AG09319 (cell line): ENCODE data around the gene DPYD.

Source experiments
- DNase-seq: peaks from one replicate; pipeline ENCODE4 v3.0.0-alpha.2; 2010; ENCODE audit warnings: low read depth; ENCODE audit errors: extremely low read depth
- CTCF ChIP-seq: IDR thresholded peaks from 2 replicates; pipeline ENCODE4 v1.5.1; 2011; ENCODE audit warnings: low read depth, mild to moderate bottlenecking, inconsistent platforms, low read length, moderate library complexity

DPYD gene

GRCh38 chr1:97770376-97770775 lies 150.5 kb downstream of the DPYD start:
- TF ChIP-seq CTCF: no peak
- DNase-seq: no peak

GRCh38 chr1:97767381-97767780 lies 153.5 kb downstream of the DPYD start:
- DNase-seq: no peak
- no peak for TF ChIP-seq CTCF

- DNase-seq: no peak
- no peak for TF ChIP-seq CTCF
Measured at GRCh38 chr1:97764991-97765390, 155.8 kb downstream of the DPYD start.

GRCh38 chr1:97761637-97762036 lies 159.2 kb downstream of the DPYD start:
- DNase-seq: no peak
- TF ChIP-seq CTCF: no peak

- no peak for DNase-seq
- TF ChIP-seq CTCF: no peak
Measured at GRCh38 chr1:97759078-97759477, 161.8 kb downstream of the DPYD start.

- TF ChIP-seq CTCF: no peak
- DNase-seq: no peak
Measured at GRCh38 chr1:97758541-97759057, 162.2 kb downstream of the DPYD start.

- TF ChIP-seq CTCF: no peak
- DNase-seq: no peak
Measured at GRCh38 chr1:97745912-97746311, 174.9 kb downstream of the DPYD start.
